Fibroblast of lung (primary cell): ENCODE data around the gene FGFBP2. TPM values are rescaled to one million over a fixed set of nuclear protein-coding genes. Genes with fewer than 3 reads are reported as not detected.

Source experiments
- DNase-seq, 2 donors: peaks; one replicate each; pipeline versions ENCODE4 v3.0.0 to v3.0.0-alpha.2; 2010; ENCODE audit warnings: low read depth in 2 of 2
- H2AFZ ChIP-seq: 2 replicates; pipeline ENCODE4 v1.5.1; 2012; ENCODE audit warnings: low read length, control low read depth, inconsistent platforms
- H3K27ac ChIP-seq: 2 replicates; pipeline ENCODE4 v1.5.1; 2011; ENCODE audit warnings: low read length, control low read depth; ENCODE audit not compliant: insufficient read depth
- H3K27me3 ChIP-seq: 2 replicates; pipeline ENCODE4 v1.5.1; 2011; ENCODE audit warnings: mild to moderate bottlenecking, low read length; ENCODE audit not compliant: control insufficient read depth, insufficient read depth
- H3K36me3 ChIP-seq: 2 replicates; pipeline ENCODE4 v1.5.1; 2011; ENCODE audit warnings: low read length; ENCODE audit not compliant: control insufficient read depth, insufficient read depth
- H3K4me1 ChIP-seq: 2 replicates; pipeline ENCODE4 v1.5.1; 2011; ENCODE audit warnings: low read length; ENCODE audit not compliant: control insufficient read depth, insufficient read depth; ENCODE audit errors: extremely low read depth
- H3K4me2 ChIP-seq: 2 replicates; pipeline ENCODE4 v1.5.1; 2011; ENCODE audit warnings: low read length, control low read depth; ENCODE audit not compliant: insufficient read depth; ENCODE audit errors: extremely low read depth
- H3K4me3 ChIP-seq, 4 experiments: fragments of 200-600 bp in 1 of 4; sonication (generic) in 1 of 4; replicated peaks in 1 of 4; 2 replicates each; pipeline ENCODE4 v1.5.1; 2011 to 2016; ENCODE audit warnings: low read length in 4 of 4, low read depth in 3 of 4, mild to moderate bottlenecking in 3 of 4, control low read depth in 2 of 4, inconsistent platforms in 1 of 4, mixed read lengths in 1 of 4; ENCODE audit not compliant: insufficient read depth in 1 of 4; ENCODE audit errors: control extremely low read depth in 1 of 4
- H3K79me2 ChIP-seq: 2 replicates; pipeline ENCODE4 v1.5.1; 2012; ENCODE audit warnings: mild to moderate bottlenecking, low read length, inconsistent platforms; ENCODE audit not compliant: control insufficient read depth, insufficient read depth
- H3K9ac ChIP-seq: 2 replicates; pipeline ENCODE4 v1.5.1; 2011; ENCODE audit warnings: mild to moderate bottlenecking, low read length, control low read depth; ENCODE audit not compliant: insufficient read depth
- H3K9me3 ChIP-seq: 2 replicates; pipeline ENCODE4 v1.5.1; 2012; ENCODE audit warnings: low read depth, low read length; ENCODE audit not compliant: control insufficient read depth, insufficient read depth
- H4K20me1 ChIP-seq: 2 replicates; pipeline ENCODE4 v1.5.1; 2011; ENCODE audit warnings: low read length; ENCODE audit not compliant: control insufficient read depth, insufficient read depth; ENCODE audit errors: extremely low read depth
- EZH2 ChIP-seq: IDR thresholded peaks from 2 replicates; pipeline ENCODE4 v1.5.1; 2012; ENCODE audit warnings: low read length, control low read depth, mild to moderate bottlenecking; ENCODE audit errors: missing control alignments
- polyA plus RNA-seq, 2 donors: library from polyadenylated mRNA; depleted of rRNA in 1 of 2; stranded (reverse) in 1 of 2; unstranded in 1 of 2; fragments of >200 nt; gene quantifications; 2 replicates each; pipeline ENCODE4 v1.2.1, GENCODE V29; 2011 to 2012; ENCODE audit warnings: missing spikeins in 1 of 2
- total RNA-seq: library from RNA; depleted of rRNA; stranded (reverse); fragments of >200 nt; gene quantifications from 2 replicates; pipeline ENCODE4 v1.2.1, GENCODE V29; 2014
- TF ChIP-seq, protein P1 (sequence below), 2 donors: IDR thresholded peaks in 1 of 2; conservative IDR thresholded peaks in 1 of 2; 1 replicate in 1 of 2; 2 replicates in 1 of 2; pipeline ENCODE4 v1.5.1; 2011 to 2012; ENCODE audit warnings: low read length in 2 of 2, control low read depth in 1 of 2, inconsistent platforms in 1 of 2, low read depth in 1 of 2, mild to moderate bottlenecking in 1 of 2

Gene FGFBP2
- total and polyA plus RNA-seq, 2 donors (not counting 1 experiment from before 2014, with no cell fraction given), result 0.09 TPM; not detected in 1

DNA sequence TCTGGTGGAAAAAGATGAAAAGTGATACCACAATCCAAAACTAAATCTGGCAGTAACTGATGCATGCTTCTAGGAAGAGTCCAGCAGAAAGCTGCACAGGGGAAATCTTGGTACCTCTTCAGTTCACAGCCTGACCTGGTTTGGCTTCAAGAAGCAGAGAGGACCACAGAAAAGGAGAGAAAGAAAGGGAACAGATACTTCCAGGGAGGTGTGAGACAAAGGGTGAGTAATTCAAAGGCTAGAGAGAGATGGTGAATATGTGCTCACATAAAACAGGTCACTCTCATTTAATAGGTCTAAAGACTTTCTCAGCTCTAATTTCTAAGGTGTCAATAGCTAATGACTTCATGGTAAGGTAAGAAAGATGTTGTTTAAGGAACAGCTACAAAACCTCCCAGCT, 11.2 kb downstream of the FGFBP2 start:
- Histone ChIP-seq H3K4me1 (no peaks in the 10 kb centered on the region), H3K4me3 (no peak overlapping the region), H2AFZ (no peak overlapping the region), H3K36me3 (no peaks in the 10 kb centered on the region), H3K79me2 (no peaks in the 10 kb centered on the region), H3K27me3 (no peaks in the 10 kb centered on the region), H3K9ac (no peak overlapping the region), H4K20me1 (no peaks in the 10 kb centered on the region), H3K9me3 (no peaks in the 10 kb centered on the region), H3K27ac (no peak overlapping the region), H3K4me2 (no peak overlapping the region)
- DNase-seq, result no peak
- TF ChIP-seq, protein P1, sequence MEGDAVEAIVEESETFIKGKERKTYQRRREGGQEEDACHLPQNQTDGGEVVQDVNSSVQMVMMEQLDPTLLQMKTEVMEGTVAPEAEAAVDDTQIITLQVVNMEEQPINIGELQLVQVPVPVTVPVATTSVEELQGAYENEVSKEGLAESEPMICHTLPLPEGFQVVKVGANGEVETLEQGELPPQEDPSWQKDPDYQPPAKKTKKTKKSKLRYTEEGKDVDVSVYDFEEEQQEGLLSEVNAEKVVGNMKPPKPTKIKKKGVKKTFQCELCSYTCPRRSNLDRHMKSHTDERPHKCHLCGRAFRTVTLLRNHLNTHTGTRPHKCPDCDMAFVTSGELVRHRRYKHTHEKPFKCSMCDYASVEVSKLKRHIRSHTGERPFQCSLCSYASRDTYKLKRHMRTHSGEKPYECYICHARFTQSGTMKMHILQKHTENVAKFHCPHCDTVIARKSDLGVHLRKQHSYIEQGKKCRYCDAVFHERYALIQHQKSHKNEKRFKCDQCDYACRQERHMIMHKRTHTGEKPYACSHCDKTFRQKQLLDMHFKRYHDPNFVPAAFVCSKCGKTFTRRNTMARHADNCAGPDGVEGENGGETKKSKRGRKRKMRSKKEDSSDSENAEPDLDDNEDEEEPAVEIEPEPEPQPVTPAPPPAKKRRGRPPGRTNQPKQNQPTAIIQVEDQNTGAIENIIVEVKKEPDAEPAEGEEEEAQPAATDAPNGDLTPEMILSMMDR (conservative IDR thresholded peaks at IDR 0.05 in 1 of 2, IDR thresholded peaks at IDR 0.05 in 1 of 2; ENCODE audit: low read depth in 1 of 2, low read length in 2 of 2), result no peak
- no peak for TF ChIP-seq EZH2

DNA sequence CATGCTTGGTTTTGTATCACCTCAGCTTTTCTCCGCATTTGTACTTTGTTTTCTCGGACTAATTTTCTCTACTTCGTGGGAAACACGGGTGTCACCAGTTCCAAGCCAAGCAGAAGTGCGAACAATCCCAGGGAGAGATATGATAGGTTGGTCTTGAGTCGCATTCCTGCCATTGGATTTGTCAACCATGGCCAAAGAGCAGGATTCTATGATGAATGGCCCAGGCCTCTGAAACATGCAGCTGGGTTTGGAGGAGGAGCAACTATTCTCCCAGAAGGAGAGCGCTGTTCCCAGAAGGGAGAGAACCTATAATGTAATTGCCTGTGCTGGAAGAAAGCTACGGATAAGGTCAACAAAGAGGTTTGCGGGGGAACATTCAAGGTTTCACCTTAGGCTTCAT, 14.1 kb downstream of the FGFBP2 start:
- H2AFZ ChIP-seq, result no peak overlapping the region
- no peaks in the 10 kb centered on the region for H3K36me3 ChIP-seq
- H4K20me1 ChIP-seq, result no peaks in the 10 kb centered on the region
- no peak overlapping the region for H3K4me2 ChIP-seq
- no peaks in the 10 kb centered on the region for H3K79me2 ChIP-seq
- no peaks in the 10 kb centered on the region for H3K27me3 ChIP-seq
- H3K4me3 ChIP-seq, result no peak overlapping the region
- DNase-seq, result peak in 1 of 2 donors; percentile 11
- TF ChIP-seq EZH2, result no peak
- TF ChIP-seq, protein P1 (conservative IDR thresholded peaks at IDR 0.05 in 1 of 2, IDR thresholded peaks at IDR 0.05 in 1 of 2; ENCODE audit: low read depth in 1 of 2, low read length in 2 of 2), result no peak
- H3K9me3 ChIP-seq, result no peaks in the 10 kb centered on the region
- H3K4me1 ChIP-seq, result no peaks in the 10 kb centered on the region
- H3K27ac ChIP-seq, result no peak overlapping the region
- no peak overlapping the region for H3K9ac ChIP-seq

DNA sequence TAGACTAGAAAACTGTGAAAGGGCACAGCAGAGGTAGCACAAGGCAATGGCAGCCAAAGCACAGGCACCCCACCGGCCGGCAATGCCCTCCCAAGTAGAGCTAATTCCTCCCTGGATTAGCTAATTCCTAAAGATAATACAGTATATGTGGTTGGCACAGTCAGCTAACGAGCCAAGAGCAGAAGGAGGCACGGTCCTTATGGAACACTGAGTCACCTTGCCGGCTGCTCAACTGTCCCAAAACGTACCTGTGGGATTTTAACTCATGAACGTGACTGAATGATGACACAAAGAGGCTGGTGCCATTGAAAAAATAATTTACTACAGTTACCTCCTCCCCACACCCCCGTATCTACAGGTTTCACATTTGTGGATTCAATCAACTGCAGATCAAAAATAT, 15.3 kb downstream of the FGFBP2 start:
- TF ChIP-seq EZH2, result no peak
- TF ChIP-seq, protein P1 (conservative IDR thresholded peaks at IDR 0.05 in 1 of 2, IDR thresholded peaks at IDR 0.05 in 1 of 2; ENCODE audit: low read depth in 1 of 2, low read length in 2 of 2), result no peak
- H2AFZ ChIP-seq, result no peak overlapping the region
- no peak overlapping the region for H3K27ac ChIP-seq
- H3K4me2 ChIP-seq, result no peak overlapping the region
- no peak overlapping the region for H3K4me3 ChIP-seq
- no peaks in the 10 kb centered on the region for H4K20me1 ChIP-seq
- DNase-seq, result no peak
- no peaks in the 10 kb centered on the region for H3K9me3 ChIP-seq
- H3K36me3 ChIP-seq, result no peaks in the 10 kb centered on the region
- H3K9ac ChIP-seq, result no peak overlapping the region
- no peaks in the 10 kb centered on the region for H3K27me3 ChIP-seq
- H3K4me1 ChIP-seq, result no peaks in the 10 kb centered on the region
- no peaks in the 10 kb centered on the region for H3K79me2 ChIP-seq
